Gastroesophageal sphincter (tissue), 4 donors: ENCODE results near the gene PDE3B. TPM values are rescaled to one million over a fixed set of nuclear protein-coding genes. Genes with fewer than 3 reads are reported as not detected.
"Not testable (repeated sequence)": the region's sequence is repeated elsewhere in the genome, so short reads cannot be mapped to it uniquely, and the experiment has no call there.

Source experiments
- ATAC-seq: fragments of 150-250 bp; one replicate; pipeline ENCODE4 v1.9.1; 2016; ENCODE audit warnings: mild to moderate bottlenecking, moderate library complexity
- H3K27ac ChIP-seq, 4 donors: fragments of 200-600 bp; sonication (generic) in 3 of 4; 1 replicate in 3 of 4; 2 replicates in 1 of 4; pipeline ENCODE4 v1.5.1; 2016 to 2019
- H3K27me3 ChIP-seq: fragments of 200-600 bp; sonication (generic); one replicate; pipeline ENCODE4 v1.5.1; 2019
- H3K36me3 ChIP-seq, 2 donors: fragments of 200-600 bp; sonication (generic); one replicate each; pipeline ENCODE4 v1.5.1; 2019; ENCODE audit warnings: control low read depth in 1 of 2
- H3K4me1 ChIP-seq, 3 donors: fragments of 200-600 bp; sonication (generic); 1 replicate in 2 of 3; 2 replicates in 1 of 3; pipeline ENCODE4 v1.5.1; 2016 to 2019; ENCODE audit warnings: control low read depth in 2 of 3
- H3K4me3 ChIP-seq, 2 donors: fragments of 200-600 bp; sonication (generic); one replicate each; pipeline ENCODE4 v1.5.1; 2019; ENCODE audit warnings: mild to moderate bottlenecking in 1 of 2, moderate library complexity in 1 of 2
- H3K9me3 ChIP-seq, 3 donors: fragments of 200-600 bp; sonication (generic); one replicate each; pipeline ENCODE4 v1.5.1; 2017 to 2019; ENCODE audit warnings: control low read depth in 2 of 3
- CTCF ChIP-seq, 4 experiments: fragments of 200-600 bp in 2 of 4; fragments of 450-650 bp in 2 of 4; sonication (generic) in 1 of 4; IDR thresholded peaks; one replicate each; pipeline ENCODE4 v1.5.1; 2017 to 2019; ENCODE audit warnings: antibody characterized with exemption in 4 of 4, mild to moderate bottlenecking in 2 of 4, moderate library complexity in 2 of 4
- EP300 ChIP-seq: sonication (generic); formaldehyde crosslinking; IDR thresholded peaks from one replicate; pipeline ENCODE4 v1.6.1; 2017; ENCODE audit warnings: antibody characterized with exemption, mild to moderate bottlenecking
- POLR2A ChIP-seq, 2 donors: fragments of 450-650 bp; IDR thresholded peaks; one replicate each; pipeline ENCODE4 v1.6.1; 2017; ENCODE audit warnings: antibody characterized with exemption in 2 of 2, mild to moderate bottlenecking in 2 of 2, moderate library complexity in 1 of 2
- POLR2AphosphoS5 ChIP-seq: sonication (generic); formaldehyde crosslinking; IDR thresholded peaks from one replicate; pipeline ENCODE4 v1.6.1; 2017; ENCODE audit warnings: antibody characterized with exemption
- WGBS, 2 donors: methylation state at CpG; one replicate each; pipeline ENCODE4 v1.1.5; 2018; ENCODE audit warnings: low coverage in 1 of 2; 5-methylcytosine and 5-hydroxymethylcytosine counted together
- total RNA-seq, 4 donors: library from RNA; depleted of rRNA; stranded (reverse); fragments of >200 nt; gene quantifications; one replicate each; pipeline ENCODE4 v1.1.0, GENCODE V29; 2016

The PDE3B gene
- total RNA-seq, 4 donors from 2014 or later: 11.7 to 21.8 (median 17.9) TPM

DNA sequence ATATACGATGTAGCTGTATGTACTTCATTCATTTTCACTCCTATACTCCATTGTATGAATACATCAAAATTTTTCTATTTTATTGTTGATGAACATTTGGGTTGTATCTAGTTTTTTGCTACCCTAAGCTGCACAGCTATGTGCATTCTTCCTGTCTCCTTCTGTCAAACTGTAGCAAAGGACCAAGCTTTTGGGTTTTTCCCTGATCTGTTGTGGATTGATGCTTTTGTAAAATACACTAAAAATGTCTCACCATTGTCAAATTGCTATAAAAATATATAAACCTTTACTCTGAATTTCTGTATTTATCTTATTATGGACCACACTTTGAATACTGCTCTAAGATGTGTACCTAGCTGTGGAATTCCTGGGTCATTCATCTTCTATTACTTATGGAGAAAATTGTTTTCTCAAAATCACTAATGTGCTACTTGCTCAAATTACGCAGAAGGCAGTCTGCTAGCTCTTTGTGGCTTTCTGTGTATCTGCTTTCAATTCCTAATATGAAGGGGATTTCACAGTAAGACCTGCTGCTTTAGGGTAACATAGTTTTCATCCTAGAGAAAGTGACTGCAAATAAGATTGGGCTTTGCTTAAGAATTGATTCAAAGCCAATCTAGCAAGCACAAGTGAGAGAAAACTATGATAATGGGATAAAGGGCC lies 125.1 kb downstream of the PDE3B start:
- Histone ChIP-seq H3K4me1 (no peaks in the 10 kb centered on the region), H3K4me3 (no peak overlapping the region), H3K36me3 (no peaks in the 10 kb centered on the region), H3K27me3 (no peaks in the 10 kb centered on the region), H3K9me3 (no peaks in the 10 kb centered on the region), H3K27ac (no peak overlapping the region)
- ATAC-seq: no peak
- TF ChIP-seq CTCF (IDR thresholded peaks at IDR 0.05): no peak
- TF ChIP-seq EP300: no peak
- TF ChIP-seq POLR2A (IDR thresholded peaks at IDR 0.05): no peak
- no peak for TF ChIP-seq POLR2AphosphoS5
- WGBS, 2 donors: 85 to 88% methylated on average over 2 of the region's 2 CpGs

DNA sequence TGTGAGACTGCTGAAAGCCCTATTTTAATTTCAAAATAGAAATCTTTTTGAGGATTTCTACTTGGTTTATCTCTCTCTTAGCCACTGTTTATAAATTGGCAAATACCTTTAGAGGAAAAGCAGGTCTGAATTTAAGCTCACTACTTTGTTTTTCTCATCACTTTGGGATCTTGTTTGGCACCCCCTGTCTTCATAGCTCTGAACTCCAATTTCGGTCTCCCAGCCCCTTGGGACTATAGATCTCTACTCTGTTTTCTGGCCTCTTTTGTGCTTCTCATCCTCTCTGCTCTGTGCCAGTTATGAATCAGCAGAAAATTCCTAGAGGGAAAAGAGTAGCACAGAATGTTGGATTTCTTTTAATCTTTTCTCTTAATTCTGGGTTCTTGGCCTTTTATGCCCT lies 130.2 kb downstream of the PDE3B start:
- H3K27ac ChIP-seq: no peak overlapping the region
- WGBS, 2 donors: 38 to 63% methylated on average over 1 of the region's 1 CpG
- H3K27me3 ChIP-seq: no peaks in the 10 kb centered on the region
- no peak for ATAC-seq
- no peaks in the 10 kb centered on the region for H3K4me1 ChIP-seq
- H3K36me3 ChIP-seq: no peaks in the 10 kb centered on the region
- TF ChIP-seq CTCF (IDR thresholded peaks at IDR 0.05) (peak in 1 of 4 experiments; percentile 32), EP300 (no peak), POLR2A (IDR thresholded peaks at IDR 0.05) (no peak), POLR2AphosphoS5 (no peak)
- H3K9me3 ChIP-seq: no peaks in the 10 kb centered on the region
- no peak overlapping the region for H3K4me3 ChIP-seq

DNA sequence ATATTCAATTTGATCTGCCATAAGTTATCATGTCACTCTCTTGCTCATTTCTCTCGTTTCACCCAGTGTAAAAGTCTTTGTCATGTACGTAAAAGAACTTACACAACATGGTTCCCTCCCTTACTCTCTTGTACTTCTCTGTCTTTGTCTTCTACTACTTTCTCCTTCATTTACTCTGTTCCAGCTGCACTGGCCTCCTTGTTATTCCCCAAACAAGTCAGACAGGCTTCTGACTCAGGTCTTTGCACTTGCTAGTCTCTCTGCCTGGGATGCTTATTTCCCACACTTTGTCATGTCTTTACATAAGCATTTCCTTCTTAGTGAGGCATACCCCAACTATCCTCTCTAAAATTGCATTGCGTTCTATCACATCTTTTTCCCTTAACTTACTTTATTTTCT lies 131.1 kb downstream of the PDE3B start:
- no peaks in the 10 kb centered on the region for H3K36me3 ChIP-seq
- H3K4me3 ChIP-seq: no peak overlapping the region
- H3K4me1 ChIP-seq: no peaks in the 10 kb centered on the region
- TF ChIP-seq CTCF (IDR thresholded peaks at IDR 0.05): no peak
- no peak for TF ChIP-seq EP300
- no peak for TF ChIP-seq POLR2AphosphoS5
- TF ChIP-seq POLR2A (IDR thresholded peaks at IDR 0.05): no peak
- no peak overlapping the region for H3K27ac ChIP-seq
- H3K9me3 ChIP-seq: no peaks in the 10 kb centered on the region
- WGBS, 2 donors: 94 to 96% methylated on average over 3 of the region's 3 CpGs
- ATAC-seq: no peak
- H3K27me3 ChIP-seq: no peaks in the 10 kb centered on the region

GRCh38 chr11:14775897-14776296 lies 132.3 kb downstream of the PDE3B start:
- H3K27ac ChIP-seq: no peak overlapping the region
- H3K9me3 ChIP-seq: no peaks in the 10 kb centered on the region
- no peak overlapping the region for H3K4me3 ChIP-seq
- H3K36me3 ChIP-seq: no peaks in the 10 kb centered on the region
- no peaks in the 10 kb centered on the region for H3K4me1 ChIP-seq
- TF ChIP-seq CTCF (IDR thresholded peaks at IDR 0.05) (no peak), POLR2AphosphoS5 (no peak), POLR2A (IDR thresholded peaks at IDR 0.05) (no peak)
- no peak for ATAC-seq
- no peaks in the 10 kb centered on the region for H3K27me3 ChIP-seq

DNA sequence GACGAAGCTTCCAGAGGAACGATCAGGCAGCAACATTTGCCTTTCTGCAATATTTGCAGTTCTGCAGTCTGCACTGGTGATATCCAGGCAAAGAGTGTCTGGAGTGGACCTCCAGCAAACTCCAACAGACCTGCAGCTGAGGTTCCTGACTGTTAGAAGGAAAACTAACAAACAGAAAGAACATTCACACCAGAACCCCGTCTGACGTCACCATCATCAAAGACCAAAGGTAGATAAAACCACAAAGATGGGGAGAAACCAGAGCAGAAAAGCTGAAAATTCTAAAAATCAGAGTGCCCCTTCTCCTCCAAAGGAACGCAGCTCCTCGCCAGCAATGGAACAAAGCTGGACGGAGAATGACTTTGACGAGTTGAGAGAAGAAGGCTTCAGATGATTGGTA lies 134.9 kb downstream of the PDE3B start:
- H3K36me3 ChIP-seq, H3K9me3 ChIP-seq, H3K27ac ChIP-seq, H3K27me3 ChIP-seq, ATAC-seq, H3K4me1 ChIP-seq, H3K4me3 ChIP-seq: not testable (repeated sequence)
- WGBS, 2 donors: 88% methylated on average over 7 of the region's 8 CpGs; no CpG with 5 or more reads in 1 of the 2 donors
